Brain microvascular endothelial cell (primary cell): ENCODE results near the gene TMEM156.

Experiments
- DNase-seq: peaks from one replicate; pipeline ENCODE4 v3.0.0-alpha.2; 2020
- H3K27ac ChIP-seq: fragments of 250-450 bp; sonication (Bioruptor Pico); 2 replicates; pipeline ENCODE4 v1.5.1; 2020; ENCODE audit warnings: mild to moderate bottlenecking, moderate library complexity
- H3K27me3 ChIP-seq: fragments of 250-450 bp; sonication (Bioruptor Pico); replicated peaks from 2 replicates; pipeline ENCODE4 v1.5.1; 2020; ENCODE audit warnings: mild to moderate bottlenecking
- H3K36me3 ChIP-seq: fragments of 250-450 bp; sonication (Bioruptor Pico); replicated peaks from 2 replicates; pipeline ENCODE4 v1.5.1; 2020; ENCODE audit warnings: mild to moderate bottlenecking
- H3K4me3 ChIP-seq: 2 replicates; pipeline ENCODE4 v1.5.1; 2011; ENCODE audit warnings: low read depth, mild to moderate bottlenecking, control low read depth, low read length, moderate library complexity
- CTCF ChIP-seq: IDR thresholded peaks from 2 replicates; pipeline ENCODE4 v1.5.1; 2011; ENCODE audit warnings: low read depth, mild to moderate bottlenecking, moderate library complexity, low read length, control low read depth, inconsistent platforms; ENCODE audit errors: missing control alignments
- in situ Hi-C: cut with HindIII; loops from 2 replicates; pipeline ENCODE4 v1.10.0; 2017; ENCODE audit warnings: low sequenced_read_pairs, low pct_ligation_motif_present

TMEM156 gene

GRCh38 chr4:39054497-39054896, 22.3 kb upstream of the TMEM156 start:
- Histone ChIP-seq H3K27me3 (no peaks in the 10 kb centered on the region), H3K36me3 (peaks cover 2% of the 10 kb centered on the region), H3K27ac (no peak overlapping the region), H3K4me3 (no peak overlapping the region)
- DNase-seq: no peak
- TF ChIP-seq CTCF: no peak
- in situ Hi-C loops: no loop called here

GRCh38 chr4:39053983-39054382, 21.8 kb upstream of the TMEM156 start:
- no peak for DNase-seq
- Histone ChIP-seq H3K36me3 (peaks cover 2% of the 10 kb centered on the region), H3K4me3 (no peak overlapping the region), H3K27me3 (no peaks in the 10 kb centered on the region), H3K27ac (no peak overlapping the region)
- in situ Hi-C loops: no loop called here
- no peak for TF ChIP-seq CTCF

- Histone ChIP-seq H3K4me3 (no peak overlapping the region), H3K36me3 (peaks cover 2% of the 10 kb centered on the region), H3K27ac (no peak overlapping the region), H3K27me3 (no peaks in the 10 kb centered on the region)
- in situ Hi-C loops: no loop called here
- no peak for TF ChIP-seq CTCF
- no peak for DNase-seq
Observed at GRCh38 chr4:39051492-39051891, 19.3 kb upstream of the TMEM156 start.

- no peaks in the 10 kb centered on the region for H3K27me3 ChIP-seq
- H3K27ac ChIP-seq: no peak overlapping the region
- in situ Hi-C loops: no loop called here
- no peak overlapping the region for H3K4me3 ChIP-seq
- no peak for DNase-seq
- H3K36me3 ChIP-seq: peaks cover 2% of the 10 kb centered on the region
- no peak for TF ChIP-seq CTCF
Observed at GRCh38 chr4:39050590-39050989, 18.4 kb upstream of the TMEM156 start.

- in situ Hi-C loops: no loop called here
- Histone ChIP-seq H3K4me3 (no peak overlapping the region), H3K27ac (peak overlapping the region; percentile 99), H3K27me3 (no peaks in the 10 kb centered on the region), H3K36me3 (peaks cover 2% of the 10 kb centered on the region)
- no peak for TF ChIP-seq CTCF
- DNase-seq: no peak
Observed at GRCh38 chr4:39048311-39048710, 16.1 kb upstream of the TMEM156 start.

- in situ Hi-C loops: no loop called here
Observed at GRCh38 chr4:39047681-39048080, 15.5 kb upstream of the TMEM156 start.

More at GRCh38 chr4:39047681-39048080, 15.5 kb upstream of the TMEM156 start:
- peak; percentile 27 for DNase-seq
- Histone ChIP-seq H3K36me3 (peaks cover 2% of the 10 kb centered on the region), H3K27me3 (no peaks in the 10 kb centered on the region), H3K27ac (peak overlapping the region; percentile 99), H3K4me3 (no peak overlapping the region)
- no peak for TF ChIP-seq CTCF
